ENCODE measurements around the gene PLCH1.

- TF ChIP-seq SP1 (IDR thresholded peaks at IDR 0.05) = no peak
- TF ChIP-seq FOXA2 (IDR thresholded peaks at IDR 0.05) = no peak
- no peak for TF ChIP-seq YY1 (IDR thresholded peaks at IDR 0.05)
Observed at GRCh38 chr3:155639462-155640055, 105.3 kb downstream of the PLCH1 start.
